Measurements from ENCODE around the gene ACAT2.
"Not testable (repeated sequence)": the region's sequence is repeated elsewhere in the genome, so short reads cannot be mapped to it uniquely, and the experiment has no call there.

ACAT2 gene

GRCh38 chr6:159761873-159762680 lies at the start of gene ACAT2:
Gene ACAT2, plus strand, starts transcription at chr6:159762045. Its CDS starts 43 bp downstream, at chr6:159762088.
- no peaks in the 10 kb centered on the region for H3K9me2 ChIP-seq (replicated peaks; ENCODE audit: control insufficient read depth, low read length)
- H3K4me3 ChIP-seq (ENCODE audit: low read length): peak within 1 kb of the TSS; percentile 98
- peaks cover 37% of the 10 kb centered on the region for H3K4me1 ChIP-seq (ENCODE audit: control insufficient read depth, low read length)
- H3K79me2 ChIP-seq (ENCODE audit: control insufficient read depth, low read length): peaks cover 43% of the 10 kb centered on the region
- H3K4me2 ChIP-seq (ENCODE audit: low read length): peak within 1 kb of the TSS; percentile 90
- H3K9me3 ChIP-seq (ENCODE audit: control insufficient read depth, insufficient read depth, low read length): no peaks in the 10 kb centered on the region
- H3K27ac ChIP-seq (ENCODE audit: low read depth, low read length): peak within 1 kb of the TSS; percentile 94
- H3K27me3 ChIP-seq (ENCODE audit: control insufficient read depth, low read length): no peaks in the 10 kb centered on the region
- no peaks in the 10 kb centered on the region for H4K20me1 ChIP-seq (ENCODE audit: control insufficient read depth, insufficient read depth, low read depth, low read length)
- TF ChIP-seq CTCF (IDR thresholded peaks at IDR 0.05; ENCODE audit: low read depth, low read length, poor library complexity, severe bottlenecking) (no peak), EZH2phosphoT487 (IDR thresholded peaks at IDR 0.05; ENCODE audit: borderline replicate concordance, low read length) (no peak)
- H3F3A ChIP-seq (ENCODE audit: control insufficient read depth, insufficient read depth): peaks cover 31% of the 10 kb centered on the region
- H3K36me3 ChIP-seq (ENCODE audit: control insufficient read depth, low read length): peaks cover 79% of the 10 kb centered on the region

- not testable (repeated sequence) for H3K36me3 ChIP-seq (ENCODE audit: control insufficient read depth, low read length); H3K27me3 ChIP-seq (ENCODE audit: control insufficient read depth, low read length); H3K9me3 ChIP-seq (ENCODE audit: control insufficient read depth, insufficient read depth, low read length); H3F3A ChIP-seq (ENCODE audit: control insufficient read depth, insufficient read depth); H4K20me1 ChIP-seq (ENCODE audit: control insufficient read depth, insufficient read depth, low read depth, low read length); H3K4me2 ChIP-seq (ENCODE audit: low read length); H3K27ac ChIP-seq (ENCODE audit: low read depth, low read length); H3K79me2 ChIP-seq (ENCODE audit: control insufficient read depth, low read length); H3K9me2 ChIP-seq (replicated peaks; ENCODE audit: control insufficient read depth, low read length); H3K4me1 ChIP-seq (ENCODE audit: control insufficient read depth, low read length); H3K4me3 ChIP-seq (ENCODE audit: low read length)
Observed at GRCh38 chr6:159712389-159712788, 49.5 kb upstream of the ACAT2 start.

GRCh38 chr6:159713984-159714383 lies 47.9 kb upstream of the ACAT2 start:
- Histone ChIP-seq H3K9me3 (ENCODE audit: control insufficient read depth, insufficient read depth, low read length) (no peaks in the 10 kb centered on the region), H3K4me2 (ENCODE audit: low read length) (no peak overlapping the region), H3K4me3 (ENCODE audit: low read length) (no peak overlapping the region), H3K4me1 (ENCODE audit: control insufficient read depth, low read length) (no peaks in the 10 kb centered on the region), H3K36me3 (ENCODE audit: control insufficient read depth, low read length) (no peaks in the 10 kb centered on the region), H3K27me3 (ENCODE audit: control insufficient read depth, low read length) (no peaks in the 10 kb centered on the region), H3K79me2 (ENCODE audit: control insufficient read depth, low read length) (no peaks in the 10 kb centered on the region), H3F3A (ENCODE audit: control insufficient read depth, insufficient read depth) (no peaks in the 10 kb centered on the region), H3K9me2 (replicated peaks; ENCODE audit: control insufficient read depth, low read length) (no peaks in the 10 kb centered on the region), H3K27ac (ENCODE audit: low read depth, low read length) (no peak overlapping the region), H4K20me1 (ENCODE audit: control insufficient read depth, insufficient read depth, low read depth, low read length) (no peaks in the 10 kb centered on the region)
- TF ChIP-seq EZH2phosphoT487 (IDR thresholded peaks at IDR 0.05; ENCODE audit: borderline replicate concordance, low read length) (no peak), CTCF (IDR thresholded peaks at IDR 0.05; ENCODE audit: low read depth, low read length, poor library complexity, severe bottlenecking) (no peak)

- Histone ChIP-seq H3K27ac (ENCODE audit: low read depth, low read length) (no peak overlapping the region), H3K4me1 (ENCODE audit: control insufficient read depth, low read length) (no peaks in the 10 kb centered on the region), H3K36me3 (ENCODE audit: control insufficient read depth, low read length) (no peaks in the 10 kb centered on the region), H3K4me2 (ENCODE audit: low read length) (no peak overlapping the region), H4K20me1 (ENCODE audit: control insufficient read depth, insufficient read depth, low read depth, low read length) (no peaks in the 10 kb centered on the region), H3K9me2 (replicated peaks; ENCODE audit: control insufficient read depth, low read length) (no peaks in the 10 kb centered on the region), H3F3A (ENCODE audit: control insufficient read depth, insufficient read depth) (no peaks in the 10 kb centered on the region), H3K4me3 (ENCODE audit: low read length) (no peak overlapping the region), H3K9me3 (ENCODE audit: control insufficient read depth, insufficient read depth, low read length) (no peaks in the 10 kb centered on the region), H3K79me2 (ENCODE audit: control insufficient read depth, low read length) (no peaks in the 10 kb centered on the region), H3K27me3 (ENCODE audit: control insufficient read depth, low read length) (no peaks in the 10 kb centered on the region)
- TF ChIP-seq CTCF (IDR thresholded peaks at IDR 0.05; ENCODE audit: low read depth, low read length, poor library complexity, severe bottlenecking): no peak
- TF ChIP-seq EZH2phosphoT487 (IDR thresholded peaks at IDR 0.05; ENCODE audit: borderline replicate concordance, low read length): no peak
Observed at GRCh38 chr6:159714404-159714803, 47.4 kb upstream of the ACAT2 start.

All from DOHH2 (cell line).